HG03280 (cell line): Measurements from ENCODE around the gene CMTM6.

Experiments
- ATAC-seq: cut with Tn5 transposase; IDR thresholded peaks from one replicate; pipeline ENCODE4 v1.9.1; 2021; ENCODE audit warnings: mild to moderate bottlenecking, moderate library complexity; ENCODE audit not compliant: unreplicated experiment

The CMTM6 gene

GRCh38 chr3:32448686-32449474 is 53.8 kb downstream of the CMTM6 start:
- ATAC-seq: no peak

DNA sequence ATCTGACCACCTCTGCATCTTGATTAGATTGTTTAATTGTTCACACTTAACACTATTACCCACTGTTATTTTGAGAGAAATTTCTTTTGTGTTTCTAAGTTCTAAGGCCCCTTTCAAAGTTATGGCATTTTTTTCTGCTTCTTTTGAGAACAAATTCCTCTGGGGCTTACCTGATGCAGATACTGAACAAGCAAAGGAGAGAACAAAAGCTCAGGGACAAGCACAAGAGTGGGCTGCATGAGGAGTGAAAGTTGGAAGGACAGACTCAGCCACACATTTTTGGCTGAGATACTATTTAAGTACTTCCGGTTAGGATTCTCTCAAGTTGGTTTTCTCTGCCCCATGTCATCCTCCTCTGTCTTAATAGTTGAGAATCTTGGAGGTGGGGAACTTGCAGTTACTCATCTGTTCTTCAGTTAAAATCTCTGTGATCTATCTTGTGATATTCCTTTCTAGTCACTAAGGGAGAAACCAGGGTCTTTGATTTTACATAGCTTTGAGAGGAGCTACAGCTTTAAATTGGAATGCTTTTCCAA is 54.7 kb downstream of the CMTM6 start:
- no peak for ATAC-seq

- ATAC-seq: no peak
Measured at GRCh38 chr3:32443478-32443877, 59.2 kb downstream of the CMTM6 start.

DNA sequence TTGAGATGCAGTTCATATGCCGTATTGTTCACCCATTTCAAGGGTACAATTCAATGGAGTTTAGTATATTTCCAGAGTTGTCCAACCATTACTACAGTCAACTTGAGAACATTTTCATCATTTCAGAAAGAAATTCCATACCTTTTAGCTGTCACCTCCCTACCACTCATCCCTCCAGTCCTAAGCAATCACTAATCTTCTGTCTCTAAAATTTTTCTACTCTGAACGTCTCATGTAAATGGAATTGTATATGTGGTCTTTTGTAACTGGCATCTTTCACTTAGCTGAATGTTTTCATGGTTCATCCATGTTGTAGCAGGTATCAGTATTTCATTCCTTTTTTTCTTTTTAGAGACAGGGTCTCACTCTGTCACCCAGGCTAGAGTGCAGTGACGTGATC is 59.9 kb downstream of the CMTM6 start:
- ATAC-seq: no peak

DNA sequence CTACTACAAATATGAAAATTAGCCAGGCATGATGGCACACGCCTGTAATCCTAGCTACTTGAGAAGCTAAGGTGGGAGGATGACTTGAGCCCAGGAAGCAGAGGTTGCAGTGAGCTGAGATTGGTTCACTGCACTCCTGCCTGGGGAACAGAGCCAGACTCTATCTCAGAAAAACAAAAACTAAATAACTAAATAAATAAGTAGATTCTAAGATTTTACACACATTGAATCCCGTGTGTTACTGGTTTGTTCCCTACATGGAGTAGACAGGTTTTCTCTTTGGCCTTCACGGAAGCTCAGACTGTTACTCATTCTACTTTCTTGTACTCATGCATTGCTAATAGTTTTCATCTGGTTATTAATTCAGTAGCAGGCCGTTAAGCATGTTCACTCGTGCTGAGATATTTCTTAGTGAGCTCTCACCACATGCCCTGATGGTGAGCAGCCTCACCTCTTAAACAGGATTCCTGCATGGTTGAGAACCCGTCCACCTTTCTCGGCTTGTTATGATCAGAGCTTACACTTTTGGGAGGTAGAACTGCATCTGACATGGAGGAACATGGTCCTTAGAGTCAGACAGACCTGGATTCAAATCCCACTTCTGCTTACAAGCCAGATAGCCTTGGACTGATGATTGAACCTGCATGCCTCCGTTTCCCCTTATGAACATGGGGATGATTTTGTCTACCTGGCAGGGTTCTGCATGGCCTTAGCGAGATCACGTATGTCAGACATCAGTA is 61.9 kb downstream of the CMTM6 start:
- ATAC-seq: no peak

GRCh38 chr3:32439421-32439820 is 63.2 kb downstream of the CMTM6 start:
- ATAC-seq: peak; percentile 27

DNA sequence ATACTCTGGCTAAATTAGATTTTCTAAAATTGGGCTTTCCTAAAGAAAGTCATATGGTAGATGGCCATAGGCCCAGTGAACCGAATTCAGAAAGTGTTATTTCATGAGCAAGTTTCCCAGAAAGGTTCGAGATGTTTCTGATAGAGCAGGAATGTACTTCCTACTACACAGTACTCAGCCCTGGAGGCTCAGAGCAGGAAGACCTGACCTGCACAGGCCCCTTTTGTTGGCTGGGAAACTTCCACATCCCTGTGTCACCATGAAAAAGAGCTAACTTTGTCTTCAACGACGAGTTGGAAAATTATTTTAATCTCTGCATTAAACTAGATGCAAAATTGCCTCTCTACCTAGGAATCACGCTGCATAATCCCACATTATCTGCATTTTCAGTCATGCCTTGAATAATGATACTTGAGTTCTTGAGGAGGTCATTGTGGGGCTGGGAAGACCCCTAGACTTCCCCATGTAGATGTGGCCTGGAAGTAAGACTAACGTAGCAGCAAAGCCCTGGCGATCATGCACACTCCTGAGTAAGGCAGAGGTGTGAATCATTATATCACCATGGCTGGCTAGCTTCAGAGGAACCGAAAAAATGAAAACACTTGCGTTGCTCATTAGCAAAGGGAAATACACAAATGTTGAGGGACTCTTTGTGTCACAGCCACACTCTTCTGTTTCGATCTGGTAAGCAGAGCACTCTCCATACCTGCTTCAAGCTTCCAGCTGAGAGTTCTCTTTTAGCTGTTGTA is 63.9 kb downstream of the CMTM6 start:
- ATAC-seq: peak; percentile 96

DNA sequence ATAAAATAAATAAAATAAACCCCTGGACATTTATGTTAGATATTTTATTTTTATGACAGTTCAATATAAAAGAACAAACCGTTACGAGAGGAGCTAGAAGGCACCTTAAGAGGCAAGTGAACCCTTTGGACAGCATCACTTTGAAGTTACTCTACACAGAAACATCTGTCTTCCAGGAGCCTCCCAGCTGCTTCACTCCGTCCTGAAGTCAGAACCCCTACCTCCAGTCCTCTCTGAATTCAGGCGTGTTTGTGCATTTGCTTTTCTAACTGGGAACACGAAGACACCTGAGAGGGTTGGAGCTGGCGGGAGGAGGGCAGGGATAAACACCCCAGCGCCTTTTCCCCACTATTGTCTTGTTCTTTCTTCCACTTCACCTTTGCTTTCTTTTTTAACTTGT is 64.8 kb downstream of the CMTM6 start:
- no peak for ATAC-seq

DNA sequence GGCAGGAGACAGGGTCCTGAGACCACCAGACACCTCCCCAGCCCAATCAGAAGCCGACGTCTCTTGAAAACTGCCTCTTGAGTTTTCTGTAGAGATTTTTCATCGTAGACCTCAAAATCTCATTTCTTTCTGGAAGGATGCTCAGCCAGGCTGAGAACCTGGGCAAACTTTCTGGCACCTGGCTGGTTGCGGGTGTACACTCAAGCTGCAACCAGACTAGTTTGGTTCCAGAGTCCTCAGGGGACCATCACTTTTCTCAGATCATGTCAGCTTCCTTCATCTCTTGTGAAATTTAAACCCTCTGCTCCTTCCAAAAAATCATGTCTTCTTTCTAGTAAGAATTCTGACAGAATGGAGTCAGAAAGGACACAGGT is 65.8 kb downstream of the CMTM6 start:
- no peak for ATAC-seq

- ATAC-seq: no peak
Measured at GRCh38 chr3:32435911-32436815, 66.5 kb downstream of the CMTM6 start.

DNA sequence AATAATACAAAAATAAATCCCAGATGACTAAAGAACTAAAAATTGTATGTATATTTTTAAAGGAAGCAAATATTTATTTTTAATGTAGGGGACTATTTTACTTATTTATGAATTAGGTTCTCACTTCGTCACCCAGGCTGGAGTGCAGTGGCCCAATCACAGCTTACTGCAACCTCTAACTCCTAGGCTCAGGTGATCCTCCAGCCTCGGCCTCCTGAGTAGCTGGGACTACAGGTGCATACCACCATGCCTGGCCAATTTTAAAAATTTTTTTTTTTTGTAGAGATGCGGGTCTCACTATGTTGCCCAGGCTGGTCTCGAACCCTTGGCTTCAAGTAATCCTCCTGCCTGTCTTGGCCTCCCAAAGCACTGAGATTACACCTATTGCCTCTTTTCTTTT is 68.4 kb downstream of the CMTM6 start:
- ATAC-seq: no peak

- ATAC-seq: peak; percentile 45
Measured at GRCh38 chr3:32432711-32433530, 69.7 kb downstream of the CMTM6 start.

GRCh38 chr3:32432045-32432710 is 70.5 kb downstream of the CMTM6 start:
- no peak for ATAC-seq

GRCh38 chr3:32431481-32431880 is 71.2 kb downstream of the CMTM6 start:
- no peak for ATAC-seq
